GM18868 (cell line): ENCODE measurements around the gene TARS3.

Experiments used
- ATAC-seq: cut with Tn5 transposase; IDR thresholded peaks from one replicate; pipeline ENCODE4 v1.9.1; 2021; ENCODE audit warnings: mild to moderate bottlenecking, moderate library complexity; ENCODE audit not compliant: unreplicated experiment

Gene TARS3

GRCh38 chr15:101625980-101626379, 98.3 kb downstream of the TARS3 start:
- ATAC-seq, result no peak

GRCh38 chr15:101625184-101625583, 99.1 kb downstream of the TARS3 start:
- ATAC-seq, result no peak

- ATAC-seq, result no peak
Measured at GRCh38 chr15:101623367-101624304, 100.6 kb downstream of the TARS3 start.

- no peak for ATAC-seq
Measured at GRCh38 chr15:101621961-101622360, 102.3 kb downstream of the TARS3 start.

- peak; percentile 42 for ATAC-seq
Measured at GRCh38 chr15:101620671-101621070, 103.6 kb downstream of the TARS3 start.

- ATAC-seq, result no peak
Measured at GRCh38 chr15:101619615-101619865, 104.7 kb downstream of the TARS3 start.

GRCh38 chr15:101618851-101619614, 105.2 kb downstream of the TARS3 start:
- no peak for ATAC-seq

- ATAC-seq, result no peak
Measured at GRCh38 chr15:101618076-101618475, 106.2 kb downstream of the TARS3 start.

GRCh38 chr15:101617390-101617965, 106.8 kb downstream of the TARS3 start:
- no peak for ATAC-seq

- no peak for ATAC-seq
Measured at GRCh38 chr15:101615986-101616848, 108.1 kb downstream of the TARS3 start.

- ATAC-seq, result no peak
Measured at GRCh38 chr15:101615414-101615985, 108.8 kb downstream of the TARS3 start.

GRCh38 chr15:101614761-101615160, 109.5 kb downstream of the TARS3 start:
- no peak for ATAC-seq

- no peak for ATAC-seq
Measured at GRCh38 chr15:101614001-101614585, 110.2 kb downstream of the TARS3 start.

GRCh38 chr15:101613130-101614000, 110.9 kb downstream of the TARS3 start:
- no peak for ATAC-seq

- ATAC-seq, result no peak
Measured at GRCh38 chr15:101612676-101613075, 111.6 kb downstream of the TARS3 start.

- ATAC-seq, result no peak
Measured at GRCh38 chr15:101611580-101612299, 112.5 kb downstream of the TARS3 start.

- ATAC-seq, result no peak
Measured at GRCh38 chr15:101611007-101611406, 113.3 kb downstream of the TARS3 start.

- ATAC-seq, result no peak
Measured at GRCh38 chr15:101610611-101611000, 113.7 kb downstream of the TARS3 start.
